CD14-positive monocyte (primary cell): ENCODE measurements around the gene PLPPR3. TPM values are rescaled to one million over a fixed set of nuclear protein-coding genes. Genes with fewer than 3 reads are reported as not detected.

Experiments used
- DNase-seq, 3 donors: peaks; one replicate each; pipeline ENCODE4 v3.0.0-alpha.2; 2011 to 2022
- H2AFZ ChIP-seq: 2 replicates; pipeline ENCODE4 v1.6.0; 2012; ENCODE audit warnings: mild to moderate bottlenecking, low read depth, low read length, inconsistent platforms; ENCODE audit not compliant: insufficient read depth, poor library complexity, severe bottlenecking
- H3K27ac ChIP-seq, 2 donors: 1 replicate in 1 of 2; 2 replicates in 1 of 2; pipeline ENCODE4 v1.5.1; 2012 to 2013; ENCODE audit warnings: low read length in 2 of 2, control low read depth in 1 of 2, inconsistent platforms in 1 of 2, low read depth in 1 of 2, mild to moderate bottlenecking in 1 of 2
- H3K27me3 ChIP-seq, 2 donors: one replicate each; pipeline versions ENCODE4 v1.6.0 to v1.6.1; 2011 to 2013; ENCODE audit warnings: low read length in 2 of 2; ENCODE audit not compliant: control insufficient read depth in 2 of 2, insufficient read depth in 2 of 2
- H3K36me3 ChIP-seq, 2 donors: replicated peaks in 1 of 2; 1 replicate in 1 of 2; 2 replicates in 1 of 2; pipeline versions ENCODE4 v1.5.1 to v1.6.1; 2012 to 2013; ENCODE audit warnings: low read length in 2 of 2, control low read depth in 1 of 2, inconsistent platforms in 1 of 2, mild to moderate bottlenecking in 1 of 2; ENCODE audit not compliant: insufficient read depth in 2 of 2, control insufficient read depth in 1 of 2
- H3K4me1 ChIP-seq, 2 donors: 1 replicate in 1 of 2; 2 replicates in 1 of 2; pipeline versions ENCODE4 v1.5.1 to v1.6.1; 2012 to 2013; ENCODE audit warnings: low read length in 2 of 2, control low read depth in 1 of 2, inconsistent platforms in 1 of 2, mild to moderate bottlenecking in 1 of 2, moderate library complexity in 1 of 2; ENCODE audit not compliant: insufficient read depth in 2 of 2, control insufficient read depth in 1 of 2
- H3K4me2 ChIP-seq: replicated peaks from 2 replicates; pipeline ENCODE3; 2012; ENCODE audit warnings: low read length, moderate library complexity, mild to moderate bottlenecking; ENCODE audit not compliant: poor library complexity, severe bottlenecking; ENCODE audit errors: extremely low read depth
- H3K4me3 ChIP-seq, 3 experiments: fragments of 200-600 bp in 1 of 3; sonication (generic) in 1 of 3; replicated peaks in 1 of 3; 1 replicate in 2 of 3; 2 replicates in 1 of 3; pipeline ENCODE4 v1.5.1; 2011 to 2013; ENCODE audit warnings: low read length in 3 of 3, mild to moderate bottlenecking in 3 of 3, control low read depth in 2 of 3, low read depth in 2 of 3, inconsistent platforms in 1 of 3, moderate library complexity in 1 of 3
- H3K79me2 ChIP-seq: 2 replicates; pipeline ENCODE4 v1.6.0; 2012; ENCODE audit warnings: mild to moderate bottlenecking, control low read depth, inconsistent platforms, low read length, moderate library complexity; ENCODE audit not compliant: insufficient read depth
- H3K9ac ChIP-seq: 2 replicates; pipeline ENCODE4 v1.6.0; 2017; ENCODE audit warnings: low read length, mild to moderate bottlenecking; ENCODE audit not compliant: insufficient read depth, poor library complexity, severe bottlenecking
- H3K9me3 ChIP-seq, 2 donors: replicated peaks in 1 of 2; 1 replicate in 1 of 2; 2 replicates in 1 of 2; pipeline versions ENCODE4 v1.5.1 to v1.6.1; 2012 to 2013; ENCODE audit warnings: low read length in 2 of 2, control low read depth in 1 of 2; ENCODE audit not compliant: control insufficient read depth in 1 of 2, insufficient read depth in 1 of 2
- H4K20me1 ChIP-seq: 2 replicates; pipeline ENCODE4 v1.6.0; 2012; ENCODE audit warnings: mild to moderate bottlenecking, low read length, control low read depth, moderate library complexity; ENCODE audit not compliant: insufficient read depth
- H3K27ac Mint-ChIP-seq, 7 donors: one replicate each; pipeline ENCODE4 v1.8.0; 2020; ENCODE audit warnings: mild to moderate bottlenecking in 7 of 7, mixed read lengths in 7 of 7, moderate library complexity in 6 of 7, inconsistent platforms in 2 of 7
- H3K27me3 Mint-ChIP-seq, 3 donors: one replicate each; pipeline ENCODE4 v1.8.0; 2021 to 2022; ENCODE audit warnings: low read depth in 3 of 3, mild to moderate bottlenecking in 3 of 3, mixed read lengths in 3 of 3, moderate library complexity in 3 of 3, inconsistent platforms in 1 of 3
- H3K36me3 Mint-ChIP-seq, 2 donors: one replicate each; pipeline ENCODE4 v1.8.0; 2020; ENCODE audit warnings: mixed read lengths in 2 of 2, inconsistent platforms in 1 of 2, mild to moderate bottlenecking in 1 of 2
- H3K4me1 Mint-ChIP-seq: one replicate; pipeline ENCODE4 v1.8.0; 2020; ENCODE audit warnings: mild to moderate bottlenecking, mixed read lengths
- H3K4me3 Mint-ChIP-seq, 2 donors: one replicate each; pipeline ENCODE4 v1.8.0; 2020; ENCODE audit warnings: mild to moderate bottlenecking in 2 of 2, mixed read lengths in 2 of 2, moderate library complexity in 1 of 2
- H3K9me3 Mint-ChIP-seq, 7 donors: one replicate each; pipeline ENCODE4 v1.8.0; 2020 to 2022; ENCODE audit warnings: mixed read lengths in 7 of 7, mild to moderate bottlenecking in 6 of 7, moderate library complexity in 6 of 7, inconsistent platforms in 2 of 7
- CTCF ChIP-seq: fragments of 200-600 bp; IDR thresholded peaks from one replicate; pipeline ENCODE4 v1.8.0; 2022; ENCODE audit warnings: antibody characterized with exemption, mild to moderate bottlenecking
- WGBS: methylation state at CpG from one replicate; pipeline ENCODE4 v1.1.5; 2013; ENCODE audit warnings: missing lambda C conversion rate; ENCODE audit not compliant: insufficient coverage; 5-methylcytosine and 5-hydroxymethylcytosine counted together
- intact Hi-C, 2 donors: fragments of 100-400 bp; cut with micrococcal nuclease; formaldehyde crosslinking; loops; one replicate each; pipeline versions ENCODE4 v1.15.0 to v1.15.1; 2023
- polyA plus RNA-seq, 3 donors: library from polyadenylated mRNA; depleted of rRNA in 1 of 3; unstranded in 2 of 3; stranded (reverse) in 1 of 3; fragments of 300-500 nt in 2 of 3; fragments of >200 nt in 1 of 3; fragmentation: Illumina TruSeq in 2 of 3; gene quantifications; 1 replicate in 2 of 3; 2 replicates in 1 of 3; pipeline ENCODE4 v1.2.3, GENCODE V29; 2012 to 2021

PLPPR3 gene
- polyA plus RNA-seq, 3 donors, result 1.2 TPM; not detected in 2

DNA sequence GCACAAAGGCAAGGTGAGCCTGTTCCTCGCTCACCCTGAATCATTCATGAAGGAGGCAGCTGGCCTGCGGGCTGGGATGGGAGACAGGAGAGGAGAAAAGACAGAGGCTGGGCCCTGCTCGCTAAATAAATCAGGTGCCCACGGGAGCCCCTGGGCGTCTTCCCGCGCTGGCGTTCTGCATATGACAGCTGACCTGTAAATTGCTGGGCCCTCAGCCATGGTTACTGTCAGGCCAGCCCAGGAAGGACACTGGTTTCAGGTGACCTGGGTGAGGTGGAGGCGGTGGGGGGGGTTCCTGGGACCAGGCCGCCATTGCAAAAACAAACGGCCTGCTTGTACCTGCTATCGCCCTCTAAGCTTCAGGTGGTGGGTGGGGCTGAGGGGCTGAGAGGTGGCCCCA, 27.9 kb downstream of the PLPPR3 start:
- Mint-ChIP-seq H3K4me1 (peaks cover 15% of the 10 kb centered on the region), H3K27ac (no peak overlapping the region), H3K36me3 (peaks cover 0 to 2% of the 10 kb centered on the region in 2 donors), H3K4me3 (no peak overlapping the region), H3K9me3 (peaks cover 0 to 2% (median 0%) of the 10 kb centered on the region in 7 donors), H3K27me3 (peaks cover 4 to 6% (median 5%) of the 10 kb centered on the region in 3 donors)
- Histone ChIP-seq H3K4me3 (no peak overlapping the region), H3K36me3 (no peaks in the 10 kb centered on the region), H3K4me2 (no peak overlapping the region), H3K4me1 (peaks cover 25 to 27% of the 10 kb centered on the region in 2 donors), H4K20me1 (peaks cover 10% of the 10 kb centered on the region), H3K9me3 (no peaks in the 10 kb centered on the region), H3K9ac (no peak overlapping the region), H3K27ac (no peak overlapping the region), H3K27me3 (no peaks in the 10 kb centered on the region), H3K79me2 (peaks cover 16% of the 10 kb centered on the region), H2AFZ (no peak overlapping the region)
- WGBS, result 92% methylated on average over 2 of the region's 12 CpGs
- no peak for DNase-seq
- intact Hi-C loops, result no loop called here
- no peak for TF ChIP-seq CTCF

GRCh38 chr19:792306-792885, 29.4 kb downstream of the PLPPR3 start:
- H3K79me2 ChIP-seq, result peaks cover 5% of the 10 kb centered on the region
- peaks cover 4 to 6% (median 5%) of the 10 kb centered on the region in 3 donors for H3K27me3 Mint-ChIP-seq
- WGBS, result 97% methylated on average over 9 of the region's 16 CpGs
- H3K4me2 ChIP-seq, result no peak overlapping the region
- H3K9me3 Mint-ChIP-seq, result peaks cover 0 to 2% (median 0%) of the 10 kb centered on the region in 7 donors
- H3K27ac ChIP-seq, result no peak overlapping the region
- H3K27me3 ChIP-seq, result no peaks in the 10 kb centered on the region
- H3K9me3 ChIP-seq, result no peaks in the 10 kb centered on the region
- H2AFZ ChIP-seq, result no peak overlapping the region
- intact Hi-C loops, result no loop called here
- peaks cover 22% of the 10 kb centered on the region in 2 donors for H3K4me1 ChIP-seq
- no peak for TF ChIP-seq CTCF
- no peak overlapping the region for H3K9ac ChIP-seq
- no peak overlapping the region for H3K4me3 Mint-ChIP-seq
- no peaks in the 10 kb centered on the region for H3K36me3 ChIP-seq
- no peak overlapping the region for H3K4me3 ChIP-seq
- H3K36me3 Mint-ChIP-seq, result peaks cover 0 to 2% of the 10 kb centered on the region in 2 donors
- H3K27ac Mint-ChIP-seq, result no peak overlapping the region
- H4K20me1 ChIP-seq, result no peaks in the 10 kb centered on the region
- H3K4me1 Mint-ChIP-seq, result peaks cover 12% of the 10 kb centered on the region
- DNase-seq, result no peak
